ENCODE data around the gene TMEM151B.

GRCh38 chr6:44237021-44237812 is 33.0 kb upstream of the TMEM151B start:
- no peak for TF ChIP-seq CTCF (IDR thresholded peaks at IDR 0.05)
- TF ChIP-seq POLR2AphosphoS5 (IDR thresholded peaks at IDR 0.05) = peak; percentile 52 to 55
- TF ChIP-seq EP300 (IDR thresholded peaks at IDR 0.05) = no peak

All from upper lobe of left lung (tissue), 4 donors.